PC-9 (cell line): ENCODE results near the gene GNB1. TPM values are rescaled to one million over a fixed set of nuclear protein-coding genes. Genes with fewer than 3 reads are reported as not detected.

Experiments
- Bru-seq: library from RNA; stranded (reverse); fragments of 400-500 nt; gene quantifications from one replicate; lab custom pipeline; 2021; lab: Mats Ljungman, UMichigan
- BruChase-seq, 2 experiments: library from RNA; stranded (reverse); fragments of 400-500 nt; gene quantifications; one replicate each; lab custom pipeline; 2021; lab: Mats Ljungman, UMichigan
- BruUV-seq: library from RNA; stranded (reverse); fragments of 400-500 nt; replicated peaks from 2 replicates; lab custom pipeline; 2021; lab: Mats Ljungman, UMichigan
- CTCF ChIA-PET: fragments of 300-600 bp; sonication (Branson Sonifier 250); formaldehyde crosslinking; loops from one replicate; lab custom pipeline; 2022; ENCODE audit warnings: antibody characterized with exemption; lab: Charles Lee
- POLR2A ChIA-PET: fragments of 300-600 bp; sonication (Branson Sonifier 250); formaldehyde crosslinking; loops from one replicate; lab custom pipeline; 2022; ENCODE audit warnings: antibody characterized with exemption; ENCODE audit not compliant: unreplicated experiment; lab: Charles Lee
- DNase-seq, 2 experiments: peaks; one replicate each; pipeline versions ENCODE4 v3.0.0 to v3.0.0-alpha.2; 2015 to 2022; ENCODE audit warnings: mixed read lengths in 1 of 2
- H2AFZ ChIP-seq: fragments of 200-600 bp; sonication (generic); 2 replicates; pipeline ENCODE4 v1.8.1; 2017; ENCODE audit warnings: antibody characterized with exemption
- H3F3A ChIP-seq: fragments of 200-600 bp; sonication (generic); 2 replicates; pipeline ENCODE4 v1.8.1; 2017; ENCODE audit warnings: antibody characterized with exemption, mild to moderate bottlenecking, low read depth; ENCODE audit not compliant: insufficient read depth
- H3K27ac ChIP-seq: fragments of 200-600 bp; sonication (generic); 2 replicates; pipeline ENCODE4 v1.6.1; 2016; ENCODE audit warnings: mixed run types
- H3K27me3 ChIP-seq: fragments of 200-600 bp; sonication (generic); 2 replicates; pipeline ENCODE4 v1.6.1; 2016; ENCODE audit warnings: low read depth, mixed run types; ENCODE audit not compliant: insufficient read depth
- H3K36me3 ChIP-seq: fragments of 200-600 bp; sonication (generic); 2 replicates; pipeline ENCODE4 v1.6.1; 2016; ENCODE audit warnings: low read depth, mixed run types
- H3K4me1 ChIP-seq: fragments of 200-600 bp; sonication (generic); replicated peaks from 2 replicates; pipeline ENCODE4 v1.6.1; 2016; ENCODE audit warnings: mixed run types; ENCODE audit not compliant: insufficient read depth
- H3K4me2 ChIP-seq: fragments of 200-600 bp; sonication (generic); 2 replicates; pipeline ENCODE4 v1.6.1; 2017; ENCODE audit warnings: mixed run types
- H3K4me3 ChIP-seq: fragments of 200-600 bp; sonication (generic); 2 replicates; pipeline ENCODE4 v1.6.1; 2016; ENCODE audit warnings: mixed run types
- H3K79me2 ChIP-seq: fragments of 200-600 bp; sonication (generic); 2 replicates; pipeline ENCODE4 v1.6.1; 2017; ENCODE audit warnings: low read depth, mixed run types
- H3K9me2 ChIP-seq: fragments of 200-600 bp; sonication (generic); 2 replicates; pipeline ENCODE4 v1.8.1; 2017; ENCODE audit warnings: mild to moderate bottlenecking; ENCODE audit not compliant: insufficient read depth
- H3K9me3 ChIP-seq: fragments of 200-600 bp; sonication (generic); 2 replicates; pipeline ENCODE4 v1.8.1; 2016; ENCODE audit warnings: low read depth; ENCODE audit not compliant: insufficient read depth
- H4K20me1 ChIP-seq: fragments of 200-600 bp; sonication (generic); 2 replicates; pipeline ENCODE4 v1.8.1; 2017; ENCODE audit not compliant: insufficient read depth
- CTCF ChIP-seq: fragments of 200-600 bp; sonication (generic); conservative IDR thresholded peaks from 2 replicates; pipeline ENCODE4 v1.6.1; 2017; ENCODE audit warnings: mixed run types, antibody characterized with exemption, mild to moderate bottlenecking, moderate library complexity
- EZH2 ChIP-seq: fragments of 200-600 bp; sonication (generic); IDR thresholded peaks from 2 replicates; pipeline ENCODE4 v1.8.0; 2017; ENCODE audit warnings: antibody characterized with exemption, low read depth
- intact Hi-C: fragments of 100-400 bp; cut with micrococcal nuclease; formaldehyde crosslinking; loops from one replicate; pipeline ENCODE4 v1.10.0; 2022; ENCODE audit not compliant: unreplicated experiment
- long read RNA-seq: library from polyadenylated mRNA; stranded (forward); transcript quantifications from one replicate; pipeline ENCODE4 v2.0.0, GENCODE V29; 2022
- total RNA-seq: library from RNA; stranded (reverse); gene quantifications from 2 replicates; pipeline ENCODE4 v1.2.3, GENCODE V29; 2021

The GNB1 gene
- total RNA-seq = 257 and 286 TPM in 2 replicates
- Bru-seq, nascent RNA = percentile 89 among the genes with signal in this experiment
- percentile 88 among the genes with signal in this experiment for BruChase-seq, experiment 1, labeled RNA remaining after a 2-hour chase
- percentile 89 among the genes with signal in this experiment for BruChase-seq, experiment 2, labeled RNA remaining after a 6-hour chase
- long read RNA-seq, transcript GNB1-201 (12 exons, 3,132 nt) = major isoform, 144 of 247 reads
- long read RNA-seq, transcript GNB1-209 (11 exons, 3,145 nt) = minor isoform, 42 of 247 reads
- long read RNA-seq, partial matches to known transcripts = 23 of 247 reads
- long read RNA-seq, other reads (novel, unspliced or antisense) = 35 of 247 reads

GRCh38 chr1:1890506-1891348, at the start of gene GNB1:
Gene GNB1 (minus strand): TSS chr1:1891087. CDS start chr1:1825453, 65,634 bp downstream.
- Histone ChIP-seq H2AFZ (peak within 1 kb of the TSS; percentile 81), H3K79me2 (peaks cover 45% of the 10 kb centered on the region), H3F3A (peaks cover 13% of the 10 kb centered on the region), H3K27ac (no peak within 1 kb of the TSS), H3K4me2 (peak within 1 kb of the TSS; percentile 94), H3K9me2 (no peaks in the 10 kb centered on the region), H3K9me3 (no peaks in the 10 kb centered on the region), H3K4me3 (peak within 1 kb of the TSS; percentile 91), H3K27me3 (no peaks in the 10 kb centered on the region), H3K4me1 (peaks cover 35% of the 10 kb centered on the region), H3K36me3 (no peaks in the 10 kb centered on the region; the same call in 1 of the 2 replicates), H4K20me1 (peaks cover 42% of the 10 kb centered on the region)
- DNase-seq = peak; percentile 60 to 89
- CTCF ChIA-PET = no interaction called here
- POLR2A ChIA-PET = no interaction called here
- TF ChIP-seq EZH2 (no peak), CTCF (no peak)
- no TSS peak for BruUV-seq
- intact Hi-C loops = loop anchor here (2.0 to 5.0 kb wide), 2 partner anchors 32 to 108 kb away; no protein-coding TSS in a partner anchor

GRCh38 chr1:1940123-1940425, 49.2 kb upstream of the GNB1 start:
- Histone ChIP-seq H3K27ac (no peak overlapping the region), H3K4me3 (no peak overlapping the region), H4K20me1 (no peaks in the 10 kb centered on the region), H3K36me3 (no peaks in the 10 kb centered on the region), H3K79me2 (no peaks in the 10 kb centered on the region), H3F3A (no peaks in the 10 kb centered on the region), H3K9me3 (no peaks in the 10 kb centered on the region), H3K27me3 (peaks cover 63% of the 10 kb centered on the region), H3K9me2 (no peaks in the 10 kb centered on the region), H2AFZ (no peak overlapping the region), H3K4me2 (no peak overlapping the region), H3K4me1 (no peaks in the 10 kb centered on the region)
- intact Hi-C loops = no loop called here
- DNase-seq = no peak
- no peak for TF ChIP-seq CTCF
- TF ChIP-seq EZH2 = no peak
- no TSS peak for BruUV-seq
- ChIA-PET CTCF (interaction anchor here (0.5 kb wide), 1 partner anchor 179 kb away, joined by 9 read pairs; no protein-coding TSS in a partner anchor), POLR2A (no interaction called here)

- Histone ChIP-seq H3K4me1 (no peaks in the 10 kb centered on the region), H2AFZ (no peak overlapping the region), H3K4me2 (no peak overlapping the region), H3K36me3 (no peaks in the 10 kb centered on the region), H3K27me3 (peaks cover 61% of the 10 kb centered on the region), H3K4me3 (no peak overlapping the region), H4K20me1 (no peaks in the 10 kb centered on the region), H3F3A (no peaks in the 10 kb centered on the region), H3K27ac (no peak overlapping the region), H3K9me3 (no peaks in the 10 kb centered on the region), H3K9me2 (no peaks in the 10 kb centered on the region), H3K79me2 (no peaks in the 10 kb centered on the region)
- CTCF ChIA-PET = no interaction called here
- TF ChIP-seq EZH2 = no peak
- no peak for TF ChIP-seq CTCF
- no TSS peak for BruUV-seq
- intact Hi-C loops = no loop called here
- POLR2A ChIA-PET = no interaction called here
- DNase-seq = no peak
Measured at GRCh38 chr1:1939296-1940122, 48.6 kb upstream of the GNB1 start.
